CD4-positive, alpha-beta T cell treated with Interleukin-15 for 4 hours (primary cell): ENCODE data around the gene CMSS1.

ENCODE experiments used
- DNase-seq: peaks from one replicate; pipeline ENCODE4 v3.0.0-alpha.2; 2020; ENCODE audit warnings: low spot score

CMSS1 gene

DNA sequence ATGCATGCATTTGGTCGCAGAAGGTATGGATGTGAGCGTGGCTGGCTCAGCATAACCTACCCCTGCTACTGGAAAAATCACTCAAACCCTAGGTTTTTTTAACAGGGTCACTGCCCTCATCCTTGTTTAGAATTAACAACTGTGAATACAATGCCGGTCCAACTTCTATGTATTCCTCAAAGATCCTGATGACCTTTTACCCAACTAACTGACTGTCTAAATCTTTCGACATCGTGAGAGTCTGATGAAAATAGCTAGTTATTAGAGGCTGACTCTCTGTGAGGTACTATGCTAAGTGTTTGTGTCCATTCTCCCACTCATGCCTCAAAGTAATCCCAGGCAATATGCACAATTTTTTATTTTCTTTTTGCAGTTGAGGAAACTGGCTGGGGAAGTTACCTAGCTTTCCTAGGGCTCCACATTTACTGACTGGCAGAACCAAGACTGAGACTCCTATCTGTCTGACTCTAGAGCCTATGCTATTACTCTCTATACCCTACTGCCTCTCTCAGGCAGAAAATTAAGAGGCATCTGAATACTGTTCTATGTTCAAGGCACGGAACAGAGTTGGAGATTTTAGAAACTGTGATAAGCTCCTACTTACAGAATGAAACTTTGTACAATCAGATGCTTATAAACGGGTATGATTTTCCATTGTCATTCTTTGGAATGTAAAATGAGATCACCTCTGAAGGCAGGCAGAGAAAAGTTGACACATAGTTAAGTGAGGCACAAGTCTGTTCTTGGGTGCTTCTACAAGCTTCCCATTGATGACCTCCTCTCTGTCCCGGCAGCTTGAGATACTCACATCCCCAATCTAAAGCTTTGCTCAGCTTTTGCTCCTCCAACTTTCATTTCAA is 240.3 kb downstream of the CMSS1 start:
- no peak for DNase-seq

GRCh38 chr3:100059472-100059871 is 241.8 kb downstream of the CMSS1 start:
- DNase-seq, result no peak

GRCh38 chr3:100060685-100061484 is 243.2 kb downstream of the CMSS1 start:
- no peak for DNase-seq

DNA sequence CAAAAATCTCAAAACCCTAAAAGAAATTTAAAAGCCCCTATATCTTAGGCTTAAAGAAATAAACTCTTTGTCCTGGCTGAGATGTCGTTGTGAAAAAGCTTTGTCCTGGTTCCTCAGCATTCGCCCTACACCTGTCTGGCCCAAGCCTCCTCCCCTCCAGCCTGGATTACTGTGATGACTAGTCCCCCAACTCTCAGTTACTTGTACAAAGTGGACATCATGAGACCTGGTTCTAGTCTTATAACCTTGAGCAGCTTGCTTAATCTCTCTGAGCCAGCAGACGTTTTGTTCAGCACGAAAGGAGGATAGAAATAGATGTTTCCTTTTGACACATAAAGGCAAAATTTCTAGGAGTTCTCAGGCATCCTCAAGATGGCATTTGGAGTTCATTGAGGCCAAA is 245.0 kb downstream of the CMSS1 start:
- DNase-seq, result no peak

DNA sequence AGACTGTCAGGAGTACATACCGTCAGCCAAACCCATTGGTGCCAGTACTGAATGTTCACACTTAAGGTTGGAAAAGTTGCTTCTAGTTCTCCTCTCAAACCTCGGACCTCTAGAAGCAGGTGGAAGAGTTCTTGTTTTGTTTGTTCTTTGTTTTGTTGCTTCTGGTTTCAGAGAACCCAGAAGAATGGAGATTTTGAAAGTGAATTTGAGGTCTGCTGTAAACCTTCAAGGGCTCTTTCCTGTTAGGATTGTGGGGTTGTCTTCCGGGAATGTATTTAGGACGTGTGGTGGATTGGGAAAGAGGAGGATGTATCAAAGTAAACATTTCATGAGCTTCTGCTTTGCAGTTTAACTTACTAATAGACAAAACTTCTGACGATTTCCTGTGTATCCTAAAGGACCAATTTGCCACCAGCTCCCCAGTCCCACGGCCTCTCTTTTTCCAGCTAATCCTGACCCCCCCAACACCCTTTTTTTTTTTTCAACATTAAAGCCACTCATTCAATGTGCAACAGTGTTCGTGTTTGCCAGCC is 246.3 kb downstream of the CMSS1 start:
- no peak for DNase-seq

GRCh38 chr3:100067589-100067988 is 249.9 kb downstream of the CMSS1 start:
- no peak for DNase-seq

- DNase-seq, result peak; percentile 75
These were observed 251.2 kb downstream of the CMSS1 start for GRCh38 chr3:100068826-100069225.

GRCh38 chr3:100069472-100069871 is 251.8 kb downstream of the CMSS1 start:
- DNase-seq, result no peak

GRCh38 chr3:100072326-100073048 is 254.8 kb downstream of the CMSS1 start:
- peak; percentile 22 for DNase-seq

DNA sequence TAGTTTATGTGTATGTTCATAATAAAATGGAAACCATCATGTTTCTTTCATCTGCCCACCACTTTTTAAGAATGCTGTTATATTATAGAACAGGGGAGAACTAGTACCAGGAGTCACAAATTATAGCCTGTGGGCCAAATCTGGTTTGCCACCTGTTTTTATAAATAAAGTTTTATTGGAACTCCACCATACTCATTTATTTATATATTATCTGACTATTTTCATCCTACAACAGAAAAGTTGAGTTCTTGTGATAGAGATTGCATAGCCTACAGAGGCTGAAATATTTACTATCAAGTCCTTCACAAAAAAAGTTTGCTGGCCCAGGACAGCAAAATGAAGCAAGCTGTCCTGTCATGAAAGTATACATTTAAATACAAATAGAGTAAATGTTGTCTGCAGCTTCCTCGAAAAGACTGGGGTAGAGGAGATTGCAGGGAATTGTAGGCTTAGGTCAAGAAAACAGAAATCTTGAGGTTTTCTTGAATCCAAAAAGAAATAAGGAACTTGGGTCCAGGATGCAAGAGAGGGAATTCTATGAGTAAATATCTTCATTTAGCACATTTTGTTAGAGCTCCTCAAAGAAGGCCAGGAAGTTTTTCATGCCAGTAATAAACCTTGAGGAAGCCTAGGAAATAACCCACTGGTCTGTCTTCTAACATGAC is 255.5 kb downstream of the CMSS1 start:
- no peak for DNase-seq

- peak; percentile 18 for DNase-seq
These were observed 256.1 kb downstream of the CMSS1 start for GRCh38 chr3:100073714-100074307.

- no peak for DNase-seq
These were observed 257.5 kb downstream of the CMSS1 start for GRCh38 chr3:100075196-100075595.

DNA sequence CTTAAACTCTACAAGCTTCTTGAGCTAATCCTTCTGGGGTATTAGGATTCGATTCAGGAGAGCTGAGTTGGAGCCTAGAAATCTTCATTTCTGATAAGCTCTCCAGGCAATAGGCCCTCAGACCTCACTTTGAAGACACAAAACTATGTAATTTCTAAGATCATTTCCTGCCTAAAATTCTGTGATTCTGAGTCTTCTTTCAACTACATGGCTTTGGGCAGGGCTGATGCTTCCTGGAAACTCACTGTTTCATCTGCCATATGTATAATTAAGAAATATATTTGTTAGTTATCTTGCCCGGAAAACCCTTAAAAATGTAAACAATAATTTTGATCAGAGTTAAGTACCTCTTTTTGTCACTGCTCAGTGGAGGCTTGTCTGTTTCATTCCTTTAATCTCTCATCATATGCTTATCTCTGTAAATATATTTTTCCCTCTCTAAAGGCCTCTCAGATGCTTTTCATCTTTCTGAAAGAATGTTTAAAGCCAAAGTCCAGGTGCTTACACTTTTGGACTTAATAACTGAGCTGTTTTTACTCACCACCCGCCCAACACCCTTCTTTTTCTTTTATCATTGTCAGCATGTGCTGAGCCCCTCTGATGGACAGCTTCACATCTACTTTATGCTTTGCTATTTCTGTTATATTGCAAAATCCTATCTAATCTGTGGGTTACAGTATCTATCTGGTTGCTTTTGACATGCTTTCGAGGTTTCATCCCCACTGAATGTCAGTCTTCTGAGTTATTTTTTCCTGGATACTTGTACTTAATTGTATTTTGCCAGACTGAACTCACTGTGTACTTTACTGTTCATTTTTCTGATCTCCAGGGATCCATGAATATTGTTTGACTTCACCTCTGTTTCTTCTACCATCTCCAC is 258.4 kb downstream of the CMSS1 start:
- DNase-seq, result no peak

- DNase-seq, result no peak
These were observed 259.3 kb downstream of the CMSS1 start for GRCh38 chr3:100076731-100077529.

GRCh38 chr3:100079328-100079727 is 261.7 kb downstream of the CMSS1 start:
- no peak for DNase-seq

- DNase-seq, result no peak
These were observed 262.9 kb downstream of the CMSS1 start for GRCh38 chr3:100080573-100080972.

DNA sequence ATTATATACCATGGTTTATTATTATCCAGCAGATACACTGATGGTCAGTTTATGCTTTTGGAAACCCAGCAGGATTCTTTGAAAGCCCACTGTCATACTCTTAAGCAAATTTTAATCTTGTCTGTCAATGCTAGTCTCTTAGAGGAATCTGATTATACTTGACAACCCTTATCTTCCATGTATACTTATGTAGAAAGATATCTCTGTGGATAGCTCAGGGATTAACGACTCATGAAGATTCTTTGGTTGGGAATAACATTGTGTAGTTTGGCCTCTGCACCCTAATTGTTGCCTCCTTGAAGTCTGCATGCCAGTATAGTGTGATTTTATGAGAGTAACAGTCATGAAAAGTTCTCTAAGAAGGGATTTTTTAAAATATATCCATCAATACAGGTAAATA is 263.6 kb downstream of the CMSS1 start:
- DNase-seq, result no peak

DNA sequence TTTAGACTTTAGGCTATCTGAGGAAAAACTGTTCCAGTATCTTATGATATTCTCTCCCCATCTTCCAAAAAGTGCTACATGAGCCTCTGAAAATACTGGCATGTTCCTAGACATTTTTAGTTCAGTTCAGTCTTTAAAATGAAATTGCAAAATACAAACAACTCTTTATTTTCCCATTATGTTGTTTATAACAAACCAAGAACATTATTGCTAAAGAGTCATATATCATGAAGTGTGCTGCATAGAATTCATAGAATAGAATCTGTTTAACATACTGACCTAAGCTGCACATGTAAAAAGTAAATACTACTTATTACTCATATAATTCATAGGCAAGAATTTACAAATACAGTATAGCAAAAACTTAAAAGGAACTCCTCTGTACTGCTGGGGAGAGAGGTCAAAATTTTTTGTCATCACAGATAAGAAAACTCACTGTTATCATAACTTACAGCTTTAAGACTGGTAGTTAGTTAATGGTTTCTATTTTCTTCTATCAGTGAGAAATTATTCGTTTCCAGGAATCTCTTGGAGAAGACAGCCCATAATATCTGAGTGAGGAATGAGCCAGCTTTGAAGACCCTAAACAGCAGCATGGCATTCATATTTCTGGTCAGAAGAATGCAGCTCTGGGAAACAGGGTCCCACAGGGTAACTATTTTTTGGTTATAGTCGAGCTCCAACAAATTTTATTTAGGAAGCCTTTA is 264.5 kb downstream of the CMSS1 start:
- no peak for DNase-seq

DNA sequence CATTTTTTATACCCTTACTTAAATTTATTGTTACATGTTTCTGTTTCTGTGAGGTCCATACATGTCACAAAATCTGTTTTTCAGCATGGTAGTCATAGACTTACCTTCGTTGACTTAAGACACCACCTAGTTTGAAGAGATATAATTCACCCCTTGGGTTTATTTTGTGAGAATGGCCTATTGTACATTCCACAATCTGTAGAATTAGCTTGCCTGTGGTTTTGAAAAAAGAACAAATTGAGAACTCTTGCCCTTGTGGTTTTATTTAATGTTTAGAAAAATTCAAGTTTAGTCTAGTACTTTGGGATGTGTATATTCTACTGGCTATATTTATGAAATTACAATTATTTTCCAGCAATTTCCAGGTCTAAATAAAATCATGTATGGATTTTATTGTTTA is 265.1 kb downstream of the CMSS1 start:
- DNase-seq, result no peak
